Stomach (tissue), 4 donors: ENCODE data around the gene PALM3.

Experiments used
- CTCF ChIP-seq, 7 experiments: fragments of 450-650 bp in 4 of 7; fragments of 200-600 bp in 3 of 7; sonication (generic) in 3 of 7; IDR thresholded peaks; one replicate each; pipeline ENCODE4 v1.5.1; 2016 to 2019; ENCODE audit warnings: antibody characterized with exemption in 7 of 7, control low read depth in 2 of 7, mild to moderate bottlenecking in 1 of 7
- EP300 ChIP-seq: sonication (generic); formaldehyde crosslinking; IDR thresholded peaks from one replicate; pipeline ENCODE4 v1.6.1; 2017; ENCODE audit warnings: antibody characterized with exemption
- POLR2A ChIP-seq, 4 donors: fragments of 450-650 bp; IDR thresholded peaks; one replicate each; pipeline ENCODE4 v1.6.1; 2016; ENCODE audit warnings: antibody characterized with exemption in 4 of 4, control low read depth in 2 of 4, mild to moderate bottlenecking in 1 of 4, moderate library complexity in 1 of 4
- POLR2AphosphoS5 ChIP-seq, 3 donors: sonication (generic); formaldehyde crosslinking; IDR thresholded peaks; one replicate each; pipeline ENCODE4 v1.6.1; 2016; ENCODE audit warnings: antibody characterized with exemption in 3 of 3

- TF ChIP-seq CTCF (IDR thresholded peaks at IDR 0.05) (no peak), EP300 (no peak), POLR2AphosphoS5 (IDR thresholded peaks at IDR 0.05) (no peak), POLR2A (IDR thresholded peaks at IDR 0.05) (no peak)
Observed at GRCh38 chr19:14110650-14111049, 48.8 kb upstream of the PALM3 start.
